GM23338 (cell line): ENCODE results near the gene CTRB1. TPM values are rescaled to one million over a fixed set of nuclear protein-coding genes. Genes with fewer than 3 reads are reported as not detected.

Experiments
- ATAC-seq: fragments of 200-7000 bp; cut with Tn5 transposase; 3 replicates; pipeline ENCODE4 v1.9.1; 2020
- DNase-seq: peaks from one replicate; pipeline ENCODE4 v3.0.0-alpha.2; 2015; ENCODE audit warnings: low spot score
- H2AFZ ChIP-seq: fragments of 200-600 bp; sonication (generic); 2 replicates; pipeline ENCODE4 v1.8.0; 2016; ENCODE audit warnings: antibody characterized with exemption, mild to moderate bottlenecking, moderate library complexity
- H3F3A ChIP-seq: fragments of 200-600 bp; sonication (generic); replicated peaks from 2 replicates; pipeline ENCODE4 v1.8.0; 2017; ENCODE audit warnings: antibody characterized with exemption, mixed run types, low read depth
- H3K27ac ChIP-seq: fragments of 200-600 bp; sonication (generic); 2 replicates; pipeline ENCODE4 v1.6.1; 2016; ENCODE audit warnings: low read depth
- H3K27me3 ChIP-seq: fragments of 200-600 bp; sonication (generic); 2 replicates; pipeline ENCODE4 v1.8.0; 2016; ENCODE audit warnings: mild to moderate bottlenecking, mixed run types, moderate library complexity; ENCODE audit not compliant: insufficient read depth
- H3K36me3 ChIP-seq: fragments of 200-600 bp; sonication (generic); 2 replicates; pipeline ENCODE4 v1.8.0; 2016; ENCODE audit warnings: mild to moderate bottlenecking; ENCODE audit not compliant: insufficient read depth
- H3K4me1 ChIP-seq: fragments of 200-600 bp; sonication (generic); 2 replicates; pipeline ENCODE4 v1.8.0; 2016; ENCODE audit warnings: mild to moderate bottlenecking, moderate library complexity; ENCODE audit not compliant: insufficient read depth
- H3K4me2 ChIP-seq: fragments of 200-600 bp; sonication (generic); 2 replicates; pipeline ENCODE4 v1.7.1; 2017; ENCODE audit warnings: mixed run types
- H3K4me3 ChIP-seq: fragments of 200-600 bp; sonication (generic); 2 replicates; pipeline ENCODE4 v1.6.1; 2016; ENCODE audit warnings: mixed run types
- H3K79me2 ChIP-seq: fragments of 200-600 bp; sonication (generic); replicated peaks from 2 replicates; pipeline ENCODE4 v1.8.0; 2017; ENCODE audit warnings: mild to moderate bottlenecking; ENCODE audit not compliant: insufficient read depth
- H3K9me2 ChIP-seq: fragments of 200-600 bp; sonication (generic); 2 replicates; pipeline ENCODE4 v1.8.0; 2017; ENCODE audit not compliant: insufficient read depth
- H4K20me1 ChIP-seq: fragments of 200-600 bp; sonication (generic); replicated peaks from 2 replicates; pipeline ENCODE4 v1.8.0; 2017; ENCODE audit warnings: mild to moderate bottlenecking; ENCODE audit not compliant: insufficient read depth
- H3K27ac Mint-ChIP-seq: 2 replicates; pipeline ENCODE4 v1.8.0; 2020; ENCODE audit warnings: inconsistent platforms, mild to moderate bottlenecking, moderate library complexity, mixed read lengths
- H3K27me3 Mint-ChIP-seq: 3 replicates; pipeline ENCODE4 v1.8.0; 2022; ENCODE audit warnings: low read depth, mild to moderate bottlenecking, moderate library complexity, mixed read lengths, inconsistent platforms; ENCODE audit not compliant: insufficient read depth, poor library complexity
- H3K36me3 Mint-ChIP-seq: 3 replicates; pipeline ENCODE4 v1.8.0; 2021; ENCODE audit warnings: low read depth, mild to moderate bottlenecking, inconsistent platforms, moderate library complexity, mixed read lengths
- H3K4me1 Mint-ChIP-seq: 3 replicates; pipeline ENCODE4 v1.8.0; 2020; ENCODE audit warnings: mild to moderate bottlenecking, inconsistent platforms, mixed read lengths
- H3K4me3 Mint-ChIP-seq: 3 replicates; pipeline ENCODE4 v1.8.0; 2021; ENCODE audit warnings: moderate library complexity, mild to moderate bottlenecking, inconsistent platforms, mixed read lengths
- H3K9me3 Mint-ChIP-seq: 3 replicates; pipeline ENCODE4 v1.8.0; 2020; ENCODE audit warnings: moderate library complexity, mild to moderate bottlenecking, inconsistent platforms, mixed read lengths
- CREB1 ChIP-seq: fragments of 250-450 bp; sonication (Bioruptor Pico); IDR thresholded peaks from 2 replicates; pipeline ENCODE4 v1.5.0; 2020; ENCODE audit warnings: low read depth, mild to moderate bottlenecking, moderate library complexity
- ETS1 ChIP-seq: IDR thresholded peaks from 2 replicates; pipeline ENCODE4 v1.6.1; 2016; ENCODE audit warnings: antibody characterized with exemption
- EZH2 ChIP-seq: fragments of 200-600 bp; sonication (generic); IDR thresholded peaks from one replicate; pipeline ENCODE4 v1.8.0; 2017; ENCODE audit warnings: antibody characterized with exemption, mild to moderate bottlenecking, low read depth; ENCODE audit not compliant: unreplicated experiment
- EZH2phosphoT487 ChIP-seq: fragments of 200-600 bp; sonication (generic); IDR thresholded peaks from one replicate; pipeline ENCODE4 v1.8.1; 2018; ENCODE audit warnings: antibody characterized with exemption; ENCODE audit not compliant: unreplicated experiment
- JUNB ChIP-seq: IDR thresholded peaks from one replicate; pipeline ENCODE4 v1.6.1; 2016; ENCODE audit warnings: antibody characterized with exemption; ENCODE audit not compliant: unreplicated experiment
- NANOG ChIP-seq: IDR thresholded peaks from 2 replicates; pipeline ENCODE4 v1.6.1; 2016; ENCODE audit warnings: antibody characterized with exemption, borderline replicate concordance
- POLR2AphosphoS5 ChIP-seq: IDR thresholded peaks from 2 replicates; pipeline ENCODE4 v1.6.1; 2016; ENCODE audit warnings: antibody characterized with exemption, low read depth
- STAT1 ChIP-seq: IDR thresholded peaks from one replicate; pipeline ENCODE4 v1.6.1; 2016; ENCODE audit warnings: antibody characterized with exemption; ENCODE audit not compliant: unreplicated experiment
- ZNF462 ChIP-seq: fragments of 250-450 bp; sonication (Bioruptor Pico); IDR thresholded peaks from 2 replicates; pipeline ENCODE4 v1.5.0; 2020; ENCODE audit warnings: mild to moderate bottlenecking, moderate library complexity
- polyA plus RNA-seq: library from polyadenylated mRNA; unstranded; fragments of >200 nt; fragmentation: Nextera tagmentation; extraction: Ambion mirVana; gene quantifications from 2 replicates; pipeline ENCODE4 v1.2.1, GENCODE V29; 2016
- total RNA-seq: library from RNA; depleted of rRNA; stranded (reverse); fragments of >200 nt; shearing (Covaris generic); gene quantifications from 2 replicates; pipeline ENCODE4 v1.2.3, GENCODE V29; 2014
- TF ChIP-seq, protein P1 (sequence below), 2 experiments: fragments of 200-600 bp in 1 of 2; sonication (generic) in 1 of 2; conservative IDR thresholded peaks; 2 replicates each; pipeline versions ENCODE4 v1.5.1 to v1.6.1; 2016 to 2017; ENCODE audit warnings: antibody characterized with exemption in 2 of 2, low read depth in 2 of 2, mild to moderate bottlenecking in 2 of 2, moderate library complexity in 1 of 2
- TF ChIP-seq, protein P2 (sequence below): IDR thresholded peaks from one replicate; pipeline ENCODE4 v1.6.1; 2018; ENCODE audit warnings: antibody characterized with exemption; ENCODE audit not compliant: unreplicated experiment

The CTRB1 gene
- total and polyA plus RNA-seq, 2 experiments from 2014 or later, result not detected

- Mint-ChIP-seq H3K27me3 (peaks cover 49% of the 10 kb centered on the region), H3K4me3 (peak overlapping the region; percentile 86), H3K9me3 (no peaks in the 10 kb centered on the region), H3K27ac (no peak overlapping the region), H3K36me3 (no peaks in the 10 kb centered on the region; the same call in 1 of the 3 replicates), H3K4me1 (peaks cover 76% of the 10 kb centered on the region)
- Histone ChIP-seq H3K27ac (peak overlapping the region; percentile 93; the same call in 1 of the 2 replicates), H3F3A (peaks cover 24% of the 10 kb centered on the region), H3K4me3 (peak overlapping the region; percentile 90), H3K36me3 (no peaks in the 10 kb centered on the region), H3K9me2 (no peaks in the 10 kb centered on the region), H3K4me2 (peak overlapping the region; percentile 98), H4K20me1 (peaks cover 48% of the 10 kb centered on the region), H3K27me3 (no peaks in the 10 kb centered on the region), H3K79me2 (peaks cover 80% of the 10 kb centered on the region), H3K4me1 (peaks cover 69% of the 10 kb centered on the region), H2AFZ (no peak overlapping the region)
- DNase-seq, result no peak
- TF ChIP-seq, protein P1, sequence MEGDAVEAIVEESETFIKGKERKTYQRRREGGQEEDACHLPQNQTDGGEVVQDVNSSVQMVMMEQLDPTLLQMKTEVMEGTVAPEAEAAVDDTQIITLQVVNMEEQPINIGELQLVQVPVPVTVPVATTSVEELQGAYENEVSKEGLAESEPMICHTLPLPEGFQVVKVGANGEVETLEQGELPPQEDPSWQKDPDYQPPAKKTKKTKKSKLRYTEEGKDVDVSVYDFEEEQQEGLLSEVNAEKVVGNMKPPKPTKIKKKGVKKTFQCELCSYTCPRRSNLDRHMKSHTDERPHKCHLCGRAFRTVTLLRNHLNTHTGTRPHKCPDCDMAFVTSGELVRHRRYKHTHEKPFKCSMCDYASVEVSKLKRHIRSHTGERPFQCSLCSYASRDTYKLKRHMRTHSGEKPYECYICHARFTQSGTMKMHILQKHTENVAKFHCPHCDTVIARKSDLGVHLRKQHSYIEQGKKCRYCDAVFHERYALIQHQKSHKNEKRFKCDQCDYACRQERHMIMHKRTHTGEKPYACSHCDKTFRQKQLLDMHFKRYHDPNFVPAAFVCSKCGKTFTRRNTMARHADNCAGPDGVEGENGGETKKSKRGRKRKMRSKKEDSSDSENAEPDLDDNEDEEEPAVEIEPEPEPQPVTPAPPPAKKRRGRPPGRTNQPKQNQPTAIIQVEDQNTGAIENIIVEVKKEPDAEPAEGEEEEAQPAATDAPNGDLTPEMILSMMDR (conservative IDR thresholded peaks at IDR 0.05; ENCODE audit: low read depth in 2 of 2), result no peak
- TF ChIP-seq EZH2phosphoT487 (no peak), STAT1 (no peak), ETS1 (no peak), NANOG (no peak), EZH2 (no peak), JUNB (no peak), CREB1 (CRISPR knock-in tag) (no peak), ZNF462 (no peak), POLR2AphosphoS5 (no peak)
- TF ChIP-seq, protein P2, sequence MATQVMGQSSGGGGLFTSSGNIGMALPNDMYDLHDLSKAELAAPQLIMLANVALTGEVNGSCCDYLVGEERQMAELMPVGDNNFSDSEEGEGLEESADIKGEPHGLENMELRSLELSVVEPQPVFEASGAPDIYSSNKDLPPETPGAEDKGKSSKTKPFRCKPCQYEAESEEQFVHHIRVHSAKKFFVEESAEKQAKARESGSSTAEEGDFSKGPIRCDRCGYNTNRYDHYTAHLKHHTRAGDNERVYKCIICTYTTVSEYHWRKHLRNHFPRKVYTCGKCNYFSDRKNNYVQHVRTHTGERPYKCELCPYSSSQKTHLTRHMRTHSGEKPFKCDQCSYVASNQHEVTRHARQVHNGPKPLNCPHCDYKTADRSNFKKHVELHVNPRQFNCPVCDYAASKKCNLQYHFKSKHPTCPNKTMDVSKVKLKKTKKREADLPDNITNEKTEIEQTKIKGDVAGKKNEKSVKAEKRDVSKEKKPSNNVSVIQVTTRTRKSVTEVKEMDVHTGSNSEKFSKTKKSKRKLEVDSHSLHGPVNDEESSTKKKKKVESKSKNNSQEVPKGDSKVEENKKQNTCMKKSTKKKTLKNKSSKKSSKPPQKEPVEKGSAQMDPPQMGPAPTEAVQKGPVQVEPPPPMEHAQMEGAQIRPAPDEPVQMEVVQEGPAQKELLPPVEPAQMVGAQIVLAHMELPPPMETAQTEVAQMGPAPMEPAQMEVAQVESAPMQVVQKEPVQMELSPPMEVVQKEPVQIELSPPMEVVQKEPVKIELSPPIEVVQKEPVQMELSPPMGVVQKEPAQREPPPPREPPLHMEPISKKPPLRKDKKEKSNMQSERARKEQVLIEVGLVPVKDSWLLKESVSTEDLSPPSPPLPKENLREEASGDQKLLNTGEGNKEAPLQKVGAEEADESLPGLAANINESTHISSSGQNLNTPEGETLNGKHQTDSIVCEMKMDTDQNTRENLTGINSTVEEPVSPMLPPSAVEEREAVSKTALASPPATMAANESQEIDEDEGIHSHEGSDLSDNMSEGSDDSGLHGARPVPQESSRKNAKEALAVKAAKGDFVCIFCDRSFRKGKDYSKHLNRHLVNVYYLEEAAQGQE, result no peak
- ATAC-seq, result no peak
Measured at GRCh38 chr16:75249441-75249840, 30.7 kb downstream of the CTRB1 start.
